AG09309 (cell line): Measurements from ENCODE around the gene MARCKS.

Experiments
- DNase-seq: peaks from one replicate; pipeline ENCODE4 v3.0.0-alpha.2; 2010; ENCODE audit warnings: low read depth
- H3K4me3 ChIP-seq: 2 replicates; pipeline ENCODE4 v1.5.1; 2011; ENCODE audit warnings: mild to moderate bottlenecking, low read depth, low read length, moderate library complexity; ENCODE audit not compliant: control insufficient read depth
- CTCF ChIP-seq: IDR thresholded peaks from 2 replicates; pipeline ENCODE4 v1.5.1; 2011; ENCODE audit warnings: mild to moderate bottlenecking, low read depth, low read length, inconsistent platforms; ENCODE audit not compliant: insufficient read depth, control insufficient read depth; ENCODE audit errors: missing control alignments

MARCKS gene

GRCh38 chr6:113847447-113847846 lies 9.7 kb upstream of the MARCKS start:
- DNase-seq = no peak
- no peak for TF ChIP-seq CTCF
- no peak overlapping the region for H3K4me3 ChIP-seq

- no peak for DNase-seq
- no peak for TF ChIP-seq CTCF
- no peak overlapping the region for H3K4me3 ChIP-seq
These were observed 8.9 kb upstream of the MARCKS start for GRCh38 chr6:113848280-113848679.

GRCh38 chr6:113848811-113849210 lies 8.3 kb upstream of the MARCKS start:
- H3K4me3 ChIP-seq = no peak overlapping the region
- no peak for TF ChIP-seq CTCF
- no peak for DNase-seq

GRCh38 chr6:113853252-113853651 lies 3.9 kb upstream of the MARCKS start:
- no peak for DNase-seq
- TF ChIP-seq CTCF = no peak
- no peak overlapping the region for H3K4me3 ChIP-seq

- peak; percentile 72 for DNase-seq
- no peak for TF ChIP-seq CTCF
- H3K4me3 ChIP-seq = peak overlapping the region; percentile 58
These were observed 2.3 kb upstream of the MARCKS start for GRCh38 chr6:113854531-113855499.

- peak overlapping the region; percentile 58 for H3K4me3 ChIP-seq
- no peak for TF ChIP-seq CTCF
- DNase-seq = no peak
These were observed 1.4 kb upstream of the MARCKS start for GRCh38 chr6:113855500-113856374.
